ENCODE measurements around the gene PDE9A. TPM values are rescaled to one million over a fixed set of nuclear protein-coding genes. Genes with fewer than 3 reads are reported as not detected.
A peak's percentile ranks its signal among the peaks of the same experiment; 100 is the strongest.
"Not testable (repeated sequence)": the region's sequence is repeated elsewhere in the genome, so short reads cannot be mapped to it uniquely, and the experiment has no call there.

PDE9A gene
- total RNA-seq, 1 donor from 2014 or later: 1.6 TPM

- DNase-seq (ENCODE audit: low read depth) (no peak), FAIRE-seq (no peak)
- Histone ChIP-seq H3K27me3 (ENCODE audit: control insufficient read depth, insufficient read depth, low read length) (no peaks in the 10 kb centered on the region), H3K36me3 (ENCODE audit: control insufficient read depth, insufficient read depth, low read length) (no peaks in the 10 kb centered on the region), H3K4me3 (ENCODE audit: low read depth, low read length) (no peak overlapping the region)
- TF ChIP-seq CTCF (IDR thresholded peaks at IDR 0.05; ENCODE audit: insufficient read depth, low read length, severe bottlenecking): no peak
Observed at GRCh38 chr21:42611852-42612251, 41.6 kb upstream of the PDE9A start.

- TF ChIP-seq CTCF (IDR thresholded peaks at IDR 0.05; ENCODE audit: insufficient read depth, low read length, severe bottlenecking): no peak
- no peak for DNase-seq (ENCODE audit: low read depth)
- Histone ChIP-seq H3K27me3 (ENCODE audit: control insufficient read depth, insufficient read depth, low read length) (no peaks in the 10 kb centered on the region), H3K4me3 (ENCODE audit: low read depth, low read length) (no peak overlapping the region), H3K36me3 (ENCODE audit: control insufficient read depth, insufficient read depth, low read length) (no peaks in the 10 kb centered on the region)
- FAIRE-seq: no peak
Observed at GRCh38 chr21:42612390-42612789, 41.0 kb upstream of the PDE9A start.

DNA sequence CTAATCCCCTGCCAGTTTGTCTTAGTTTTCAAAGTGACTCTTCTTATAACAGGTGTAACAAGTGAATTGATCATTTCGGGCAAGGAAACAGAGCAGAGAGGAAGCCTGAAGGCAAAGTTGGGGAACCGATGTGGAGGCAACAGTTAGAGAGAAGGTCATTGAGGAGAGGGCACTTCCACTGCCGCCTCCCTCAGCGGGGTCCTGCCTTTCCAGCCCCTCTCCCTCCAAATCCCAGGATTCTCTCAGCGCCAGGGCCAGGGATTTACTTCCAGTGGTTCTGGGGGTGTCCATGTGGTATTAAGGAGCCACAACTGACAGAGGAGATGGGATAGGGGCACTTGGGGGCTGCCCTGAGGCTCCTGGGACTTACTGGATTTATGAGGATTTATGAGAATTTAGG lies 39.7 kb upstream of the PDE9A start:
- no peak for DNase-seq (ENCODE audit: low read depth)

DNA sequence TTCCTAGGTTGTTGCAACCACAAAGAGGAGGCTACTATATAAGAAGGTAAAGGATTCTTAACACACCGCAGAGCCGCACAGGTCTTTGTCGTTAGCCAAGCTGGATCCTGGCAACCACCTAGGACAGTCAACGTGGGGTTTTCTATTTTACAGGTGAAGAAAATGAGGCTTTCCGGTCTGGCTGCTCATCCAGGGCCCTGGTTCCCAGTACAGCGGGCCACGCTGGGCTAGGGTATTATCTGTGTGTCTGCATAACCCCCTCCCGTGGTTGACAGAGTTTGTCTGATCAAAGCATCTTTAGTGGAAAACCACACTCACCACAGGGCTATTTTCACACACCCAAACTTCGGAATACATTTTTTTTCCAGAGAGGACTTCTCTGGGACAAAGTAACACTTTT lies 39.0 kb upstream of the PDE9A start:
- DNase-seq (ENCODE audit: low read depth): no peak
- TF ChIP-seq CTCF (IDR thresholded peaks at IDR 0.05; ENCODE audit: insufficient read depth, low read length, severe bottlenecking): no peak
- FAIRE-seq: no peak
- Histone ChIP-seq H3K4me3 (ENCODE audit: low read depth, low read length) (no peak overlapping the region), H3K27me3 (ENCODE audit: control insufficient read depth, insufficient read depth, low read length) (peaks cover 2% of the 10 kb centered on the region), H3K36me3 (ENCODE audit: control insufficient read depth, insufficient read depth, low read length) (no peaks in the 10 kb centered on the region)

More for the DNA sequence above, 39.7 kb upstream of the PDE9A start:
- H3K4me3 ChIP-seq (ENCODE audit: low read depth, low read length): no peak overlapping the region
- no peak for TF ChIP-seq CTCF (IDR thresholded peaks at IDR 0.05; ENCODE audit: insufficient read depth, low read length, severe bottlenecking)
- no peaks in the 10 kb centered on the region for H3K36me3 ChIP-seq (ENCODE audit: control insufficient read depth, insufficient read depth, low read length)
- no peak for FAIRE-seq
- H3K27me3 ChIP-seq (ENCODE audit: control insufficient read depth, insufficient read depth, low read length): peaks cover 2% of the 10 kb centered on the region

DNA sequence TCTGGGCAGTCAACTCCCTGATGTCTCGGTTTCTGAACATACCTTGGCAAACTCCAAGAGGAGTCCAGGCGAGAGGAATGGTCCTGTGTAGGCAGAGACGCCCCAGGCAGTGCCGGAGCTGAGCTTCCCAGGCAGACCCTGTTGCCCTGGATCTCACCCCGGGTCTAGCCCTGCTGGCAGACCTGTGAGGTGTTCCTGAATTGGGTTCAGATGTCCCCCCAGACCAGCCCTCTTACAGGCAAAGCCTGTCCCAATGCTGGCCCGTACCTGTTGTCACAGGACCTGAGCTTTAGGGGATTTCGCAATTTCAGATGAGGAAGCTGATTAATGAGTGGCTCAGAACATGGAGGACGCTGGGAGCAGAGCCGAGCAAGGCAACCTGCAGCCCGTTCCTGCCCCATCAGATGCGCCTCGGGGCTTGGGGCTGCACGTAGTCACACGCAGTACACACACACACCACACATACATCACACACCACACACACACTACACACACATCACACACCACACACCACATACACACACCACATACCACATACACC lies 38.5 kb upstream of the PDE9A start:
- FAIRE-seq (no peak), DNase-seq (ENCODE audit: low read depth) (peak; percentile 93)
- no peak overlapping the region for H3K4me3 ChIP-seq (ENCODE audit: low read depth, low read length)

DNA sequence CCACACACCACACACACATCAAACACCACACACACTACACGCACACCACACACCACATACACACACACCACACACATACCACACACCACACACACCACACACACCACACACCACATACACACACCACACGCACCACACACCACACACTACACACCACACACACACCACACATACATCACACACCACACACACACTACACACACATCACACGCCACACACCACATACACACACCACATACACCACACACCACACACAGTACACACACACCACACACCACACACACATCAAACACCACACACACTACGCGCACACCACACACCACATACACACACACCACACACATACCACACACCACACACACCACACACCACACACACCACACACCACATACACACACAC lies 38.0 kb upstream of the PDE9A start:
- FAIRE-seq: peak; percentile 100
- H3K36me3 ChIP-seq (ENCODE audit: control insufficient read depth, insufficient read depth, low read length): not testable (repeated sequence)

More for the DNA sequence above, 38.5 kb upstream of the PDE9A start:
- no peak for TF ChIP-seq CTCF (IDR thresholded peaks at IDR 0.05; ENCODE audit: insufficient read depth, low read length, severe bottlenecking)
- H3K27me3 ChIP-seq (ENCODE audit: control insufficient read depth, insufficient read depth, low read length): peaks cover 2% of the 10 kb centered on the region
- no peaks in the 10 kb centered on the region for H3K36me3 ChIP-seq (ENCODE audit: control insufficient read depth, insufficient read depth, low read length)

More for the DNA sequence above, 38.0 kb upstream of the PDE9A start:
- not testable (repeated sequence) for H3K4me3 ChIP-seq (ENCODE audit: low read depth, low read length); DNase-seq (ENCODE audit: low read depth); H3K27me3 ChIP-seq (ENCODE audit: control insufficient read depth, insufficient read depth, low read length)
